Right lobe of liver (tissue), 4 donors: Measurements from ENCODE around the gene USP6NL.

Source experiments
- POLR2A ChIP-seq: fragments of 450-650 bp; IDR thresholded peaks from one replicate; pipeline ENCODE4 v1.6.1; 2017; ENCODE audit warnings: antibody characterized with exemption, mild to moderate bottlenecking
- TF ChIP-seq, protein P1 (sequence below), 4 donors: fragments of 200-600 bp in 3 of 4; fragments of 450-650 bp in 1 of 4; IDR thresholded peaks; one replicate each; pipeline versions ENCODE4 v1.5.1 to v1.8.0; 2016 to 2022; ENCODE audit warnings: antibody characterized with exemption in 4 of 4, mild to moderate bottlenecking in 2 of 4
- donor health status: DM: no; HTN: no; CAD: no.
- donor health status: DM: no; HTN: no; CAD: no.
- donor health status: DM: no; HTN: yes; CAD: no.

DNA sequence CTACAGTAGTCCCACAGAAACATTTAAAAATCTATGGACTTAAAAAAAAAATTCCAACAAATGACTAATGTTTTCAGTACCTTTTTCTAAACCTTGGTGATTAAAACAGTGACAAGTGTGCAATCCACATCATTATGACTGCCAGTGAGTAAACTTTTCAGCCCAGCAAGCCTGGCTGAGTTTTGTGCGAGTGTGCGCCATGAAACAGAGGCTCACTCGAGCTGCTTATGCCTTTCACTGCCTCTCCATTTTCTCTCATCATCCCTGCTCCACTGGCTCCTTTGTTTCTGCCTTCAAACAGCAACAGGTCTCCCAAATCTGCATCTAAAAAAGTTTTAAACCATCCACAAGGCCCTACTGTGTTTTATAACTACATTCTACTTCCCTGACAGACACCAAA, 105.8 kb downstream of the USP6NL start:
- TF ChIP-seq, protein P1, sequence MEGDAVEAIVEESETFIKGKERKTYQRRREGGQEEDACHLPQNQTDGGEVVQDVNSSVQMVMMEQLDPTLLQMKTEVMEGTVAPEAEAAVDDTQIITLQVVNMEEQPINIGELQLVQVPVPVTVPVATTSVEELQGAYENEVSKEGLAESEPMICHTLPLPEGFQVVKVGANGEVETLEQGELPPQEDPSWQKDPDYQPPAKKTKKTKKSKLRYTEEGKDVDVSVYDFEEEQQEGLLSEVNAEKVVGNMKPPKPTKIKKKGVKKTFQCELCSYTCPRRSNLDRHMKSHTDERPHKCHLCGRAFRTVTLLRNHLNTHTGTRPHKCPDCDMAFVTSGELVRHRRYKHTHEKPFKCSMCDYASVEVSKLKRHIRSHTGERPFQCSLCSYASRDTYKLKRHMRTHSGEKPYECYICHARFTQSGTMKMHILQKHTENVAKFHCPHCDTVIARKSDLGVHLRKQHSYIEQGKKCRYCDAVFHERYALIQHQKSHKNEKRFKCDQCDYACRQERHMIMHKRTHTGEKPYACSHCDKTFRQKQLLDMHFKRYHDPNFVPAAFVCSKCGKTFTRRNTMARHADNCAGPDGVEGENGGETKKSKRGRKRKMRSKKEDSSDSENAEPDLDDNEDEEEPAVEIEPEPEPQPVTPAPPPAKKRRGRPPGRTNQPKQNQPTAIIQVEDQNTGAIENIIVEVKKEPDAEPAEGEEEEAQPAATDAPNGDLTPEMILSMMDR (IDR thresholded peaks at IDR 0.05), result no peak
- TF ChIP-seq POLR2A, result no peak
